ENCODE results near the gene PEDS1. TPM values are rescaled to one million over a fixed set of nuclear protein-coding genes. Genes with fewer than 3 reads are reported as not detected.

Gene PEDS1
- total RNA-seq, 5 donors from 2014 or later (not counting 1 experiment from before 2014, with no cell fraction given) = 17.6 to 20.0 (median 18.3) TPM

GRCh38 chr20:50152394-50153152 lies 950 bp downstream of the PEDS1 start:
- Histone ChIP-seq H3K27ac (ENCODE audit: low read length) (peak overlapping the region; percentile 71), H3K9me3 (no peaks in the 10 kb centered on the region), H3K4me3 (ENCODE audit: control insufficient read depth in 1 of 2, extremely low read depth in 1 of 2, low read length in 1 of 2) (peak overlapping the region; percentile 89 to 95), H3K36me3 (ENCODE audit: control insufficient read depth in 2 of 2, extremely low read depth in 1 of 2, insufficient read depth in 1 of 2, low read length in 1 of 2) (peaks cover 6 to 15% of the 10 kb centered on the region in 2 donors), H3K27me3 (replicated peaks in 1 of 2; ENCODE audit: control insufficient read depth in 2 of 2, extremely low read depth in 1 of 2, insufficient read depth in 2 of 2, low read length in 1 of 2) (no peaks in the 10 kb centered on the region), H3K4me1 (ENCODE audit: control insufficient read depth in 1 of 2, extremely low read depth in 1 of 2, insufficient read depth in 2 of 2, low read length in 2 of 2) (peaks cover 20 to 65% of the 10 kb centered on the region in 2 experiments)
- Mint-ChIP-seq H3K9me3 (no peaks in the 10 kb centered on the region), H3K4me1 (peaks cover 50 to 62% (median 54%) of the 10 kb centered on the region in 3 donors), H3K36me3 (peaks cover 8% of the 10 kb centered on the region), H3K4me3 (peak overlapping the region; percentile 85 to 89 (median 87)), H3K27me3 (no peaks in the 10 kb centered on the region), H3K27ac (peak overlapping the region; percentile 87 to 89)
- CTCF ChIA-PET = interaction anchor here (0.6 to 2.9 kb wide), 9 partner anchors 16 to 43 kb away, joined by 3 to 20 read pairs (median 4); no protein-coding TSS in a partner anchor
- DNase-seq (no peak), ATAC-seq (replicated peaks in 1 of 4) (no peak)
- WGBS (ENCODE audit: insufficient coverage) = 30% methylated on average over 4 of the region's 4 CpGs
- POLR2A ChIA-PET = interaction anchor here (0.6 to 1.3 kb wide), 4 partner anchors 30 to 1027 kb away, joined by 3 to 4 read pairs (median 4); no protein-coding TSS in a partner anchor

GRCh38 chr20:50151034-50151743 lies 2.3 kb downstream of the PEDS1 start:
- H3K36me3 ChIP-seq (ENCODE audit: control insufficient read depth in 2 of 2, extremely low read depth in 1 of 2, insufficient read depth in 1 of 2, low read length in 1 of 2) = peaks cover 6 to 15% of the 10 kb centered on the region in 2 donors
- H3K9me3 ChIP-seq = no peaks in the 10 kb centered on the region
- CTCF ChIA-PET = interaction anchor here in 1 of 2 donors (1.2 kb wide), 1 partner anchor 45 kb away, joined by 3 read pairs; no protein-coding TSS in a partner anchor
- POLR2A ChIA-PET = interaction anchor here in 1 of 2 donors (0.6 kb wide), 1 partner anchor 495 kb away, joined by 4 read pairs; no protein-coding TSS in a partner anchor
- ATAC-seq (replicated peaks in 1 of 4) (no peak), DNase-seq (no peak)
- peaks cover 64 to 76% (median 67%) of the 10 kb centered on the region in 3 donors for H3K4me1 Mint-ChIP-seq
- peaks cover 31 to 78% of the 10 kb centered on the region in 2 experiments for H3K4me1 ChIP-seq (ENCODE audit: control insufficient read depth in 1 of 2, extremely low read depth in 1 of 2, insufficient read depth in 2 of 2, low read length in 2 of 2)
- peak overlapping the region; percentile 87 to 89 for H3K27ac Mint-ChIP-seq
- H3K9me3 Mint-ChIP-seq = no peaks in the 10 kb centered on the region
- WGBS (ENCODE audit: insufficient coverage) = 100% methylated on average over 1 of the region's 10 CpGs
- H3K27ac ChIP-seq (ENCODE audit: low read length) = peak overlapping the region; percentile 30
- peaks cover 8% of the 10 kb centered on the region for H3K36me3 Mint-ChIP-seq
- H3K4me3 Mint-ChIP-seq = peak overlapping the region; percentile 85 to 89 (median 87)
- no peak overlapping the region for H3K4me3 ChIP-seq (ENCODE audit: control insufficient read depth in 1 of 2, extremely low read depth in 1 of 2, low read length in 1 of 2)
- no peaks in the 10 kb centered on the region for H3K27me3 ChIP-seq (replicated peaks in 1 of 2; ENCODE audit: control insufficient read depth in 2 of 2, extremely low read depth in 1 of 2, insufficient read depth in 2 of 2, low read length in 1 of 2)
- no peaks in the 10 kb centered on the region for H3K27me3 Mint-ChIP-seq

DNA sequence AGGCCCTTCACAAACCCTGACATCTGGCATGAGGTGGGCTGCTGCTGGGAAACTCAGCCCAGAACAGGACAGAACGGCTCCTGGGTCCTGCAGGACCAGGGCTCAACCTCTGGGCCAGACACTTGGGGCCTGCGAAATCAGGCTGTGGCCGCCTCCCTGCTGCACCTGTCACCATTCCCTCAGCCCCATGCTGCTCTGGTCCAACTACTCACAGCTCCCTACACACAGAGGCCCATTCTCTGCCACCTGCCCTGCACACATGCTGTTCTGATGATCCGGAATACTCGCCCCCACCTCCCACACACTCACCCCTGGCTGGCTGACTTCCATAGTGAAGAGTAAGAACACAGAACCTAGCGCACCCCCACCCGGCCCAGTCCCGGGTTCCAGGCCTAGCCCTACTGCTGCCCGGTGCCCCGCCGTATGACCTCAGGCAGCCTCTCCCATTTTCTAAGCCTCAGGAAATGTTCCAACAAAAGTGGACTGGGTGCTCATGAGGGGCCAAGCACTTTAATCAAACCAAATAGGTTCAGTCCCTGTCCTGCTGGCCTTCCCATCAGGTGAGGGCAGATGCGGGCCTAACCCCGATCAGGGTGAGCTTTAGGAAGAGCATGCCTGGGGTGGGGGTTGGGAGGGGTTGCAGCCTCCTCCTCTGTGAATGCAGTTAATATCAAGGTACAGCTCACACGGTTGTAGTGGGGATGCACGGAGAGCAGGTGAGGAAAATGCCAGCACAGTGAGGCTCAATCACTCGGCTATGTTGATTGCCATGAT lies 3.9 kb downstream of the PEDS1 start:
- H3K4me1 ChIP-seq (ENCODE audit: control insufficient read depth in 1 of 2, extremely low read depth in 1 of 2, insufficient read depth in 2 of 2, low read length in 2 of 2) = peaks cover 37 to 84% of the 10 kb centered on the region in 2 experiments
- over 99% methylated on average over 9 of the region's 16 CpGs for WGBS (ENCODE audit: insufficient coverage)
- no peaks in the 10 kb centered on the region for H3K9me3 ChIP-seq
- no peaks in the 10 kb centered on the region for H3K27me3 ChIP-seq (replicated peaks in 1 of 2; ENCODE audit: control insufficient read depth in 2 of 2, extremely low read depth in 1 of 2, insufficient read depth in 2 of 2, low read length in 1 of 2)
- ATAC-seq (replicated peaks in 1 of 4) = no peak
- Mint-ChIP-seq H3K4me3 (peak overlapping the region in 1 of 3 donors; percentile 2), H3K27me3 (no peaks in the 10 kb centered on the region), H3K36me3 (peaks cover 8% of the 10 kb centered on the region), H3K4me1 (peaks cover 69 to 82% (median 73%) of the 10 kb centered on the region in 3 donors), H3K9me3 (no peaks in the 10 kb centered on the region), H3K27ac (peak overlapping the region; percentile 97 to 98)
- peaks cover 6 to 15% of the 10 kb centered on the region in 2 donors for H3K36me3 ChIP-seq (ENCODE audit: control insufficient read depth in 2 of 2, extremely low read depth in 1 of 2, insufficient read depth in 1 of 2, low read length in 1 of 2)
- peak overlapping the region; percentile 23 for H3K27ac ChIP-seq (ENCODE audit: low read length)
- H3K4me3 ChIP-seq (ENCODE audit: control insufficient read depth in 1 of 2, extremely low read depth in 1 of 2, low read length in 1 of 2) = no peak overlapping the region
- CTCF ChIA-PET = interaction anchor here in 1 of 2 donors (1.2 kb wide), 1 partner anchor 44 kb away, joined by 3 read pairs; no protein-coding TSS in a partner anchor
- POLR2A ChIA-PET = no interaction called here
- no peak for DNase-seq

GRCh38 chr20:50146732-50147662 lies 6.5 kb downstream of the PEDS1 start:
- Histone ChIP-seq H3K27ac (ENCODE audit: low read length) (peak overlapping the region; percentile 94), H3K27me3 (replicated peaks in 1 of 2; ENCODE audit: control insufficient read depth in 2 of 2, extremely low read depth in 1 of 2, insufficient read depth in 2 of 2, low read length in 1 of 2) (no peaks in the 10 kb centered on the region), H3K36me3 (ENCODE audit: control insufficient read depth in 2 of 2, extremely low read depth in 1 of 2, insufficient read depth in 1 of 2, low read length in 1 of 2) (peaks cover 11 to 30% of the 10 kb centered on the region in 2 donors), H3K9me3 (no peaks in the 10 kb centered on the region), H3K4me1 (ENCODE audit: control insufficient read depth in 1 of 2, extremely low read depth in 1 of 2, insufficient read depth in 2 of 2, low read length in 2 of 2) (peaks cover 22 to 62% of the 10 kb centered on the region in 2 experiments), H3K4me3 (ENCODE audit: control insufficient read depth in 1 of 2, extremely low read depth in 1 of 2, low read length in 1 of 2) (peak overlapping the region; percentile 38 to 52)
- ATAC-seq (replicated peaks in 1 of 4) = peak; percentile 99 to 100 (median 100)
- CTCF ChIA-PET = interaction anchor here (0.7 to 1.3 kb wide), 8 partner anchors 15 to 215 kb away, joined by 3 to 4 read pairs (median 3); no protein-coding TSS in a partner anchor
- Mint-ChIP-seq H3K9me3 (no peaks in the 10 kb centered on the region), H3K27ac (peak overlapping the region; percentile 97 to 98), H3K27me3 (no peaks in the 10 kb centered on the region), H3K4me3 (peak overlapping the region; percentile 70 to 83 (median 77)), H3K4me1 (peaks cover 58 to 71% (median 64%) of the 10 kb centered on the region in 3 donors), H3K36me3 (peaks cover 20% of the 10 kb centered on the region)
- POLR2A ChIA-PET = interaction anchor here (0.5 to 0.9 kb wide), 2 partner anchors 31 to 785 kb away, joined by 3 read pairs; no protein-coding TSS in a partner anchor
- WGBS (ENCODE audit: insufficient coverage) = 17% methylated on average over 14 of the region's 17 CpGs
- peak; percentile 61 to 91 (median 81) for DNase-seq

DNA sequence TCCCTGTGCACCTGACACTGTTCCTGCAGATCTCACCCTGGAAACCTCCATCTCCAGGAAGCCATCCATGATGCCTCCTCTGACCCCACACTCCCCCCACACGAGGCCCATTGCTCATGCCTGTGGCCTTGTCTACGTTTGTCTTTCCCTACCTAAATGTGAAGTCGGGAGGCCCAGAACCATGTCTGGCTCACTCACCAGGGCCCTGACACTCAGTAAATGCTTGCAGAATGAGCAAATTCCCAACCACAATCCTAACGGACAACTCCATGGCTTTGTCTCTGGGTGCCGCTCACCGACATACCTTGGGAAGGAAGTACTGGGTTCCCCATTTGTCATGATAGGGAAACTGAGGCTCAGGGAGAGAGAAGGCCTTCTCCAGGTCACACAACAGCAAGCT lies 7.3 kb downstream of the PEDS1 start:
- peaks cover 50 to 67% (median 58%) of the 10 kb centered on the region in 3 donors for H3K4me1 Mint-ChIP-seq
- Histone ChIP-seq H3K27me3 (replicated peaks in 1 of 2; ENCODE audit: control insufficient read depth in 2 of 2, extremely low read depth in 1 of 2, insufficient read depth in 2 of 2, low read length in 1 of 2) (no peaks in the 10 kb centered on the region), H3K9me3 (no peaks in the 10 kb centered on the region), H3K4me3 (ENCODE audit: control insufficient read depth in 1 of 2, extremely low read depth in 1 of 2, low read length in 1 of 2) (peak overlapping the region; percentile 38 to 52), H3K4me1 (ENCODE audit: control insufficient read depth in 1 of 2, extremely low read depth in 1 of 2, insufficient read depth in 2 of 2, low read length in 2 of 2) (peaks cover 19 to 54% of the 10 kb centered on the region in 2 experiments), H3K27ac (ENCODE audit: low read length) (peak overlapping the region; percentile 94), H3K36me3 (ENCODE audit: control insufficient read depth in 2 of 2, extremely low read depth in 1 of 2, insufficient read depth in 1 of 2, low read length in 1 of 2) (peaks cover 11 to 38% of the 10 kb centered on the region in 2 donors)
- no peak for DNase-seq
- ChIA-PET CTCF (no interaction called here), POLR2A (no interaction called here)
- WGBS (ENCODE audit: insufficient coverage) = 93% methylated on average over 5 of the region's 6 CpGs
- H3K36me3 Mint-ChIP-seq = peaks cover 22% of the 10 kb centered on the region
- no peak for ATAC-seq (replicated peaks in 1 of 4)
- no peaks in the 10 kb centered on the region for H3K27me3 Mint-ChIP-seq
- H3K27ac Mint-ChIP-seq = peak overlapping the region; percentile 97 to 98
- peak overlapping the region; percentile 70 to 83 (median 77) for H3K4me3 Mint-ChIP-seq
- no peaks in the 10 kb centered on the region for H3K9me3 Mint-ChIP-seq

Data from T-cell (primary cell).